NT2/D1 (cell line): ENCODE results near the gene TIMM44.
A peak's percentile ranks its signal among the peaks of the same experiment; 100 is the strongest.

Experiments used
- DNase-seq: peaks from one replicate; pipeline ENCODE4 v3.0.0-alpha.2; 2011; ENCODE audit warnings: low read depth, low spot score
- H3K27me3 ChIP-seq: 2 replicates; pipeline ENCODE4 v1.6.0; 2011; ENCODE audit warnings: mild to moderate bottlenecking; ENCODE audit not compliant: insufficient read length, insufficient read depth
- H3K36me3 ChIP-seq: 2 replicates; pipeline ENCODE4 v1.6.1; 2011; ENCODE audit warnings: mild to moderate bottlenecking, low read length, mixed read lengths; ENCODE audit not compliant: insufficient read depth, insufficient read length
- H3K4me1 ChIP-seq: 2 replicates; pipeline ENCODE4 v1.5.1; 2011; ENCODE audit not compliant: insufficient read depth, insufficient read length
- H3K4me3 ChIP-seq: 2 replicates; pipeline ENCODE4 v1.5.1; 2011; ENCODE audit warnings: low read depth; ENCODE audit not compliant: insufficient read length
- H3K9ac ChIP-seq: 2 replicates; pipeline ENCODE4 v1.6.0; 2011; ENCODE audit warnings: low read depth; ENCODE audit not compliant: insufficient read length
- H3K9me3 ChIP-seq: 2 replicates; pipeline ENCODE4 v1.5.1; 2011; ENCODE audit warnings: mild to moderate bottlenecking, low read length; ENCODE audit not compliant: insufficient read depth
- SUZ12 ChIP-seq: IDR thresholded peaks from 2 replicates; pipeline ENCODE4 v1.6.1; 2011; ENCODE audit not compliant: insufficient read length, insufficient read depth; ENCODE audit errors: extremely low read depth
- YY1 ChIP-seq: IDR thresholded peaks from 2 replicates; pipeline ENCODE4 v1.6.1; 2011; ENCODE audit not compliant: insufficient read length, insufficient read depth
- ZNF274 ChIP-seq: IDR thresholded peaks from 2 replicates; pipeline ENCODE4 v1.6.1; 2011; ENCODE audit warnings: mild to moderate bottlenecking, low read depth, low read length

Gene TIMM44

GRCh38 chr19:7908742-7909461, 34.6 kb downstream of the TIMM44 start:
- Histone ChIP-seq H3K9me3 (no peaks in the 10 kb centered on the region), H3K27me3 (no peaks in the 10 kb centered on the region), H3K9ac (peak overlapping the region; percentile 62), H3K4me1 (peaks cover 23% of the 10 kb centered on the region), H3K4me3 (no peak overlapping the region), H3K36me3 (peaks cover 60% of the 10 kb centered on the region)
- no peak for TF ChIP-seq ZNF274
- TF ChIP-seq SUZ12 = no peak
- no peak for TF ChIP-seq YY1
- no peak for DNase-seq

- Histone ChIP-seq H3K4me3 (no peak overlapping the region), H3K27me3 (no peaks in the 10 kb centered on the region), H3K9me3 (no peaks in the 10 kb centered on the region), H3K4me1 (peaks cover 24% of the 10 kb centered on the region), H3K9ac (peak overlapping the region; percentile 62), H3K36me3 (peaks cover 60% of the 10 kb centered on the region)
- no peak for DNase-seq
- no peak for TF ChIP-seq SUZ12
- TF ChIP-seq ZNF274 = no peak
- TF ChIP-seq YY1 = no peak
Measured at GRCh38 chr19:7908078-7908699, 35.3 kb downstream of the TIMM44 start.

- peaks cover 54% of the 10 kb centered on the region for H3K36me3 ChIP-seq
- H3K9ac ChIP-seq = no peak overlapping the region
- H3K27me3 ChIP-seq = no peaks in the 10 kb centered on the region
- no peak for TF ChIP-seq YY1
- TF ChIP-seq SUZ12 = no peak
- no peak for TF ChIP-seq ZNF274
- H3K4me1 ChIP-seq = peaks cover 29% of the 10 kb centered on the region
- no peak for DNase-seq
- H3K4me3 ChIP-seq = no peak overlapping the region
- H3K9me3 ChIP-seq = no peaks in the 10 kb centered on the region
Measured at GRCh38 chr19:7907544-7907943, 35.9 kb downstream of the TIMM44 start.

GRCh38 chr19:7907122-7907521, 36.3 kb downstream of the TIMM44 start:
- no peaks in the 10 kb centered on the region for H3K9me3 ChIP-seq

GRCh38 chr19:7905859-7906258, 37.6 kb downstream of the TIMM44 start:
- DNase-seq = no peak
- no peaks in the 10 kb centered on the region for H3K27me3 ChIP-seq
- H3K4me3 ChIP-seq = no peak overlapping the region
- H3K4me1 ChIP-seq = peaks cover 31% of the 10 kb centered on the region
- TF ChIP-seq SUZ12 (no peak), YY1 (no peak), ZNF274 (no peak)
- peaks cover 47% of the 10 kb centered on the region for H3K36me3 ChIP-seq
- no peak overlapping the region for H3K9ac ChIP-seq
- H3K9me3 ChIP-seq = no peaks in the 10 kb centered on the region

More at GRCh38 chr19:7907122-7907521, 36.3 kb downstream of the TIMM44 start:
- Histone ChIP-seq H3K4me1 (peaks cover 29% of the 10 kb centered on the region), H3K9ac (no peak overlapping the region), H3K27me3 (no peaks in the 10 kb centered on the region), H3K36me3 (peaks cover 52% of the 10 kb centered on the region), H3K4me3 (no peak overlapping the region)
- DNase-seq = no peak
- TF ChIP-seq YY1 (no peak), ZNF274 (no peak), SUZ12 (no peak)

GRCh38 chr19:7905268-7905667, 38.2 kb downstream of the TIMM44 start:
- no peak overlapping the region for H3K4me3 ChIP-seq
- TF ChIP-seq SUZ12 (no peak), ZNF274 (no peak), YY1 (no peak)
- H3K9ac ChIP-seq = peak overlapping the region; percentile 42
- H3K4me1 ChIP-seq = peaks cover 35% of the 10 kb centered on the region
- H3K27me3 ChIP-seq = no peaks in the 10 kb centered on the region
- peaks cover 45% of the 10 kb centered on the region for H3K36me3 ChIP-seq
- no peaks in the 10 kb centered on the region for H3K9me3 ChIP-seq
- no peak for DNase-seq
